HG03558 (cell line): ENCODE results near the gene CACNB2.
A peak's percentile ranks its signal among the peaks of the same experiment; 100 is the strongest.

ENCODE experiments used
- ATAC-seq: cut with Tn5 transposase; IDR thresholded peaks from one replicate; pipeline ENCODE4 v1.9.1; 2021; ENCODE audit warnings: moderate number of reproducible peaks; ENCODE audit not compliant: unreplicated experiment; ENCODE audit errors: extremely low read depth

CACNB2 gene

DNA sequence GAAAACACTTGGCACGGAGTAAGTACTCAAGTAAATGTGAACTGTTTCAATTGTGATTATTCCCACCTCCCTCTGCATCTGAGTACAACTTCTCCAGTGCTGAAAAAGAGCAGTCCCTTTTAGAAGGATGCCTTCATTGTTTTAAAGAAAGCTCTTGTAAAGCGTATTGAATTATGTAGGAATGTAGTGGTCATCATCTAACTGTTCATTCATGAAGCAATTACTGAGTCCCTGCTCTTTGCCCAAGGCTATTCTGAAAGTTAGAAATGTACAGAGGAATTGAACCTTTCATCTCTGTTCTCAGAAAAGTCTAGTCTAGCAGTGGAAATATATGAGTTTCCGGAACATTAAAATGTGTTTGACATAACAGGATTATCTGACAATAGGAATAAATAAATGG is 127.8 kb downstream of the CACNB2 start:
- no peak for ATAC-seq

DNA sequence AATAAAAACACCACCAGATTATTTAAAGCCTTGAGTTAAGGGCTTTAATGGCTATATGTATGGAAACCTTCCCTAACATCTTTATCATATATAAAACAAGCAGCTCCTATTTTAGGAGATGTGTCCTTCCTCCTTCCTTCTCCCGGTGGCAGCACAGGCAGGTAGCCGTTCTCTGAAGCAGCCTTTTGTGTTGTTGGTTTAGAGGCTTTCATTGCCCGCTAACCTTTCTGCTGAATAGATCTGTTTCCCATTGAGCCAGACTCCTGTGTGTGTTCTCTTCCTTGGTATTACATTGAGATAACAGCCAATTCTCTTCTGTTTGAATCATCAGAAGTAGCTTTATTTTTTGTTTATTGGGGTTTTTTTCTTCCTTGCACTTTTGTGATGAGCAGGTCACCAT is 131.3 kb downstream of the CACNB2 start:
- no peak for ATAC-seq

DNA sequence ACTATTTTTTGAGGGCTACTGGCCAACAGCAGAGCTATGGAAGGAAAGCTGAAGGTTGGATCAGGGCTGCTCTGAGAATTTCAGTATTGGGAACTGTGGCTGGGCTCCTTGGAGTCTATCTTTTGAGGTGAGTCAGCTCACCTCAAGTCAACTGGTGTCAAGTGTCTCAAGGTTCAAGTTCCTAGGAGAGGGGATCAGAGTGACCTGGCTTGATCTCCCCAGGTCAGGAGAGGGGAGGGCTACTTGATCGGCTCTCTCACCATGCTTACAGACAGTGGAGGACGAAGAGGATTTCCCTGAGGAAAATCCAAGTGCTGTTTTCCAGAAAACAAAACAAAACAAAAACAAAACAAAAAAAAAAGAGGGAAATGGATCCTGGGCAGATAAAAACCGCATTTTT is 132.8 kb downstream of the CACNB2 start:
- ATAC-seq = no peak

DNA sequence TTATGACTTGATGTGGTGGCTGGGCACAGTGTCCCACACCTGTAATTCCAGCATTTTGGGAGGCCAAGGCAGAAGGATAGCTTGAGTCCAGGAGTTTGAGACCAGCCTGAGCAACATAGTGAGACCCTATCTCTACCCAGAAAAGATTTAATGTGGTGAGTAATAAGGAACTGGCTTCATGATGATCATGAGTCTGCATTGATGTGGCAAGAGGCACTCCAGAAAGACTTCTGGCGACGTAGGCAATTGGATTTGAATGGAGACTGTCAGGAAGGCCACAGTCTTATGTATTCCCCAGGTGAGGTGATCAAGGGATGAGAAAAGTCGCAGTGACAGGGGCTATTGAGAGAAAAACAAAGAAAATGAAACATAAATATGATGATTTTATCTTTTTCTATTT is 138.0 kb downstream of the CACNB2 start:
- ATAC-seq = no peak

DNA sequence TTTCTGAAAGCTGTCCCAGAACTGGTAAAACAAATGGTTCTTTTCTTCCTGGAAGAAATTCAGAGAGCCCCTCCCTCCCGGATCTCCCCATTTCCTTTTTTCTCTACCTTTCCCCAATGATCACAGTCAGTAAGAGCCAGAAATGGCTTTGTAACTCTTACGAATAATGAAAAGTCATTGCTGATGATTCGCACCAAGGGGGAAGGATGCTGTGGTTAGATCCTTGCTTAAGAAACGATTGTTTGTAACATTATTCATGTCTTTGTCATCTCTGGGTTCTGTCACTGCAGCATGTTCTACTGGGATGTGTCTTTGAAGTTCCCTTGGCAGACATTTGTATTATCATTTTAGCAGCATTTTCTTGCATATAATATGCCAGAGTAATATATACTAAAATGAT is 138.9 kb downstream of the CACNB2 start:
- ATAC-seq = no peak

DNA sequence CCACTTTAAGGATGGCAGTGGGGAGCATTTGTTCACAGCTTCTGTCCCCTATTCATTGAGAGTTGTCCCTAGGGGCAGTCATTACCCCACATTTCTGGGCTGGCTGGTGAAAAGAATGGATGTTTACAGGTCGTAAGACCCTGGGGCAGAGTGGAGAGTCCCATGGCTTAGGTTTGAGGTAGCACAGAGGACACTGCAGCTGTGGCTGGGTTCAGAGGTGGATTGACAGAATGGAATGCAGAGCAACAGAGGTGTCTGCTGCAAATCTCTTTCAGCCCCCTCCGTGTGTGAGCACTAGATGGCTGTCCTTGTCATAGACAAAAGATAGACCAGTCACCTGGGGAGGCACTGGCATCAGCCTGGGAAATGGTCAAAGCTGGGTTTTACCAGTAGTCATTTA is 141.9 kb downstream of the CACNB2 start:
- no peak for ATAC-seq

DNA sequence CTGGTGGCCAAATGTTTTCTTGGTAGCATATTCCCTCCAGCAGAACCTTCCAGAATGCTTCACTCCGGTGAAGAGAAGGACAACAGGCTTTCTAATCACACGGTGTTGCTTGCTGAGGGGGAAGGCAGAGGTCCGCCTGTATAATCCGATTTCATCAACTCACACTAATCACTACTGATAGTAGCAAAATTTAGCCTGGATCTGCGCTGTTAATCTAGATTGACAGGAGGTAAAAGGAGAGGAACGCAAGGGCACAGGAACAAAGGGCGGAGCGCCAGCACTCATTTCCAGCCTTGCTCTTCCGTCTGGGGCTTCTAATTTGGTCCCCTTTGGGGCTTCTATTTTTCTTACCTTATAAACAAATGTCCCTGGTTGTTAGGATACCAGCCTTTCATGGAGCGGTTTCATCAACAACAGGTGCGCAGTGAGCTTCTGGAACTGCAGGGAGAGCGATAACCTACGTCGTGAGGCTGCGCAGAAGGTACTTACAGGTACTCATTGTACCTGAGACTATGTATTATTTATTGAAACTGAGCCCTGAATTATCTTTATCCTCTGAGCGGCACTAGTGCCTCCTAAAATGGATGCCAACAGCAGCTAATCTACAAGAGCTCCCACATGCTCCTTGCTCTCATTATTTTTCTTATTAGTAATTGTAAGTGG is 150.6 kb downstream of the CACNB2 start:
- ATAC-seq = no peak

DNA sequence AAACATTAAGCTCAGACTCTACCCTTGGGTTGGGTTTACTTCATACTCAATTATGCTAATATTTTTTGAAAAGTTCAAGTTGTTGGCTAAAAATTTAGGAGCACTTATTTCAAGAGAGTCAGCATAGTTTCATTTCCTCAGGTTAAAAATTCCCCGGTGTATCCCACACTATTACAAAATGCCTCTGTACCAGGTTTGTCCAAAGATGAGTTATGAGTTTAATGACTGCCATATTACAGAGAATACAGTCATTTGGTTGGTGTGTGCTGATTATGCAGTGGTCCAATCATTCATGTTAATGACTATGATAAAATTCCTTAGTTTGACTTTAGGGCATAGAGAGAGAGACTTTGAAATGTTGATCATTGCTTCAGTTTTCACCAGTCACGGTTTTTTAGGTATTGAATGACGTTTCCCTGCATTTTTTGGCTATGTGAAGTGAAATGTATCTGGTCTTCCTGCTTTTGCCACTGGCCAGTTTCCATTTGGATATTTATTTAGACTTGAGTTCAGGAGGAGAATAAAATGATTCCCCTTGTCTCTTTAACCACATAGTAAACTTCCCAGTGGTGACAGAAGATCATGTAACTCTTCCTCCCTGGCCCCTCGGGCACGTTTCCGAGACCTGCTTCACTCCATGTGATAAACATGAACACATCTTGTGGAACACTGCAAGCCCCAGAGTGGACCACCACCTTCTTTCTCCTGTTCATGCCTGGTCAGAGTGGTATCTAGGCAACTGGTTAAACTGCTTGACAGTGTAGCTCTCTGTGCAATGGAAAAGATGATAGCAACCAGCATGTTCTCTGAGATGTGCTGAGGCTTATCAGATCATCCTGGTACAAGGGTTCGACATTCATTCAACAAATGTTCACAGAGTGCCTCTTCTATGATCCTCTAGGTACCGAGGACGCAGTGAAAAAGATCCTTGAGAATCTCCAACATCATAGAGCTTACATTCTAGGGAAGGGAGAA is 153.6 kb downstream of the CACNB2 start:
- ATAC-seq = peak; percentile 57

DNA sequence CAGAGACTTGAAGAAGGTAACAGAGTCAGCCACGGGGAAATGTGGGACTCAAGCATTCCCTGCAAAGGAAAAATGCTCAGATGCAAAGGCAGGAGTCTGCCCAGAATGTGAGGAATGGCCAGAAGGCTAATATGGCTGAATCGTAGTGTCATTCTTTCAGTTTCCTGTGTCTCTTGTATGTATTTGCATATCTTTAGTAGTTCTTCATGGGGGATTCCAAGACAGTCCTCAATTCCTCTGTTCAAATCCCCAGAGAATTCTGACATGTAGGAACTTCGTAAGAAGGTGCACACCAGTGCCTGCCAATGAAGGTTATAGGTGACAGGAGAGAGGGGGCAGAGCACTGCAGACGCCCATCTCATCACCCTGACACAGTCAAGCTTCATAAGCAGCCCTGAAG is 154.4 kb downstream of the CACNB2 start:
- no peak for ATAC-seq

DNA sequence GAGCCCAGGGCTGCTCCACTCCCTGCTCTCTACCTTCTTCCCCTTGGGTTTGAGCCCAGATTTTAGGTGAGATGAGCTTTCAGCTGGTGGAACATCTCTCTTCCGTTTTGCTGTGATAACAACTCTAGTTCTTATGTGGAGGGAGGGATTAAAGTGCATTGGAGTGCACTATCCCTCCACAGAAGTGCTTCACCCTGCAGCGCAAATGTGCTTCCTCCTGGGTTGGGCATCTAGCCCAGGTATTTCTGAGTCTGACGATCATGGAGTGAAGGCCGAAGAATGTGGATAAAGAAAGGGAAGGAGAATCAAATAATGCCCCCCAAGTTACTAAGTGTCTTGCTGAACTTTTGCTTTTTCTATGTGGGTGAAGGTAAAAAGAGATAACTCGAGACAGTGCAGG is 157.4 kb downstream of the CACNB2 start:
- no peak for ATAC-seq

DNA sequence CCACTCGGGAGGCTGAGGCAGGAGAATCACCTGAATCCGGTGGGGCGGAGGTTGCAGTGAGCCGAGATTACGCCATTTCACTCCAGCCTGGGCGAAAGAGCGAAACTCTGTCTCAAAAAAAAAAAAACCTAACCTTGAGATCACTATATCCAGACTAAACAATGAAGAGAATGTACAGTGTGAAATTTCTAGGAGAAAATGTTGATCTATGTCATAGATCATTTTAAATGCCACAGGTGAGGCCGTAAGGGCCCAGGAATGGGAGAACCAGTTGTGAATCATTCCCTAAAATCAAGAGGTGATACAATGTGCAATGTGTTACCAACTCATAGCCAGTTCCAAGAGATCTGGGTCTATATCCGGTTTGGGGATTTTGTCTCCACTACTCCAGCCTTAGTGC is 158.0 kb downstream of the CACNB2 start:
- no peak for ATAC-seq

DNA sequence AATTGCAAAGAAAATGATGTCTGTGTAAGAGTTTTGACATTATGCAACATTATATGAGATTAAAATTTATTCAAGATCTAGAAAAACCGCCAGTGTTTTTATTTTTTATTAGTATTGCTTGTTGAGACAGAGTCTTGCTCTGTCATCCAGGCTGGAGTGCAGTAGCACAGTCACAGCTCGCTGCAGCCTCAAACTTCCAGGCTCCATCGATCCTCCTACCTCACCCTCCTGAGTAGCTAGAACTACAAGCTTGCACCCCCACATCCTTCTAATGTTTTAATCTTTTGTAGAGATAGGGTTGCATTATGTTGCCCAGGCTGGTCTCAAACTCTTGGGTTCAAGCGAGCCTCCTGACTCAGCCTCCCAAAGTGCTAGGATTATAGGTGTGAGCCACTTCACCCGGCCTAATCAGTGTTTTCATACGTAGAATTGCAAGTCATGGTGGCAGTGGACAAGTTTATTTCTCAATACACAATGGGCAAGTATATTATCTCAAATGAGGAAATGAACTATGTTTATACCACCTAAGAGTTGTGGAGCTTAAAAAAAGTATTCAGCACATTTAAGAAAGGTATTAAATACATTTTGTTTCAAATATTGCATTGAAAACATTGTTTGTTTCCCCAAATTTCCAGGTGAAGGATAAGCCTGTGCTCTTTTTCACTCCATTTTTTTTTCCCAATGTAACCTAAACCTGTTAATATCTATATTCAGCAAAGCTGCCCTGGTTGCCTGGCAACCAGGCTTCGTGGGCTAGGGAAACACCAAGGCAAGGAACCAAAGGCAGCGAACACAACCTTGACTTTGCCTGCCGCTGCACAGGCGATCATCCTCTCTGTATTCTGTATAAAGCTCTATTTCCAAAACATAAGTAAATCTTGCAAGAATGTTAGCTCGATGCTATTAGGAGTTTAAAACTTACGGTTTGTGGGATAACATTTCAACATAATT is 163.9 kb downstream of the CACNB2 start:
- no peak for ATAC-seq

DNA sequence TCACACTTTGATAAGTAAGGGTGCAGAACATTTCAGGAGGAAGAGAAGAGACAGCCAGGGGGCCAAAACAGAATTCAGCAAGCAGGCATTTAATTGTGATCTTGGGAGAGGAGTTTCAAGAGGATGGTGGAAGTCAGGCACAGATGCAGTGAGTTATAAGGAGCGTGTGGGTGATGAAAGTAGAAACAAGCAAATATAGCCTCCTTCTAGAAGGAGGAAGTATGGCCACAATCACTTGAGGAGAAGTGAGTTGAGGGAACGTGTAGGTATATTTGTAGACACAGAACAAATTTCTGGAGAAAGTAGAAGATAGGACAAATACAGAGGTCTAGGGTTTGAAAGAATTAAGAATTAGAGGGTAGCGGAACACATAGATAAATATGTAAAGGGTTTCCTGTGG is 165.8 kb downstream of the CACNB2 start:
- ATAC-seq = no peak

DNA sequence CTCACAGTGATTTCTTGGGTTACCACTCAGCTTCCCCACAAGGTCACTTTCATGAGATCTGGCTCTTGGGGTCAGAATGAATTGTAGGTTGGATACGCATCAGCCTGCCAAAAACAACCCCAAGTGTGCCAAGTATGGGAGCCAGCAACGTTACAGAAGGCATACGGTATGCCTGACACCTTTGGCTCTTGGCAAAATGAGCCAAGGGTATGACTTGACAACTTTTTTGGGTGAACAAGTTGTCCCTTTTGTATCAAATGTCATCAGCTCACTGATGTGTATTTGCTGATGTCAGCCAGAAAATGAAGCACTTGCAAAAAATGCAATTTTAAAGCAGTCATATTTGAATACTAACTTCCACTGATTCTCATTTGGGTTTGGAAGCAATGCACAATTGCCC is 168.4 kb downstream of the CACNB2 start:
- no peak for ATAC-seq

DNA sequence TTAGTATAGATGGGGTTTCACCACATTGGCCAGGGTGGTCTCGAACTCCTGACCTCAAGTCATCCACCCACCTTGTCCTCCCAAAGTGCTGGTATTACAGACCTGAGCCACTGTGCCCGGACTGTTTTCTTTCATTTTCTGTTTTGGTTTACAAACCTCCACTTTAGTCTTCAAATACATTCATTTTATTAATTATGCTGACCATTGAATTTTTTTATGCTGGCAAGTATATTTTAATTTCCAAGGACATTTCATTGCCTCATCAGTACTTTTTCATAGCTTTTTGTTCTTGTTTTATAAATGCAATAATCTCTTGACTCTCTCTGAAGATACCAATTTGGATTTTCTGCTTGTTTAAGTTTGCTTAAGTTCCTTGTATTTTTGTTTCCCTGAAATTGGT is 170.5 kb downstream of the CACNB2 start:
- no peak for ATAC-seq

DNA sequence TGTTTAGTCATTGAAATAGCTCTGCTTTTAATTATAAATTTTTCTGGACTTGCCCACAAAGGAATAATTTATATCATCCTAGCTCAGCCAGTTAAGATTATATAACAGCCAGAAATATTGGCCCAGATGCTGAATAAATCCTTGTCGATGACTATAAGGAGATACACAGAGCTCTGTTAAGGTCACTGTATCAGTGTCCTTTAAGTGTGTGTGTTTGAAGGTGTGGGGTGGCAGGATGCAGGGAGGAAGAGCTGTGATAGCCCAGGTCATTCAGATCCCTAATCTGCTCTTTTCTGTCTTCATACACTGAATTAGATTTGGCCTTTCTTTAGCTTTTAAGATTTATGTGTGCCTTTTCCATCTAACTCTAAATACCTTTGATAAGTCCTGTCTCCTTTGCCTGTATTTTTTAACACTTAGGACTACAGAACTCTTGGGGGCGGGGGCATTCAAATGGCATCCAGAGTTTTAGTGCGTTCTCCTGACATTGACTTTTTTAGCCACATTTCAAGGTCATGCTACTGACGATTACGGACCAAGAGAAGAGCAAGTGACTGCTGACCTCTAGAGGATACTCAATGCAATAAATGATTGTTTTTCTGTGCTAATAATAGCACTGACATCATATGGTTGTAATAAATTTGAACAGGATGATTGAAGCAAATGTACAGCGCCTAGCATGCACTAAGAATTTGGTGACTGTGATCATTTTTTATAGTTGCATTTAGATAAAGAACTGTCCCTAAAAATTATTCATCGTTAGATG is 172.3 kb downstream of the CACNB2 start:
- peak; percentile 63 for ATAC-seq

DNA sequence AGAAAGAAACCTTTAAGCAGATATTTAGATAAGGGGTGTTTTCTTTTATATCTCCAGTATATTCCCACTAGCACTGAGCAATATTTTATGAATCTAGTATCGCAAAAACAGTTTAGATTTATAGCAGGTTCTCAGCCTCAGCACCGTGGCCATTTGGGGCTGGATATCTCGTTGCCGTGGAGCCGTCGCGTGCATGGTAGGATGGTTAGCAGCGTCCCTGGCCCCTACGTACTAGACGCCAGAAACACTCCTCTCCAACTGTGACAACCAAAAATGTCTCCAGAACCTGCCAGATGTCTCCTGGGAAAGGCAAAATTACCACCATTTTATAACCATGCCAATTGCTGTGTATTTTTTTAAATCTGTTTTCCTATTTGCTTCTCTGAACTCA is 172.9 kb downstream of the CACNB2 start:
- no peak for ATAC-seq

DNA sequence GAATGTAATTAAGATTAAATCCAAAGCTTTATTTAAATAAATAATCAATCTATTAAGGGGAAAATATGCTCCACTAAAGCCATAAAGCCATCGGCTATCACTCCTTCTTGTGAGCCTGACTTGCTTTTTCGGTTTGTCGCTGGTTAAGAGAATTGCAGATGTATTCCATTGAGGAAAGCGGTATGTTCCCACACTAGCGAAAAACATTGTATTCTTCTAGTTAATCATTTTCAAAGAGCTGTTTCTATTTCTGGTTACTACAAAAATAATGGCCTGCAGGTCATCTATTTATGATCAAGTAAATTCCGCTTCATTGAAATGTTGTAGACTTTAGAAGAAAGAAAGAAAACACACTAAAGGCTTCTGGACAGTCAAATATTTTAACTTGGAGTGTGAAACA is 173.4 kb downstream of the CACNB2 start:
- ATAC-seq = no peak

DNA sequence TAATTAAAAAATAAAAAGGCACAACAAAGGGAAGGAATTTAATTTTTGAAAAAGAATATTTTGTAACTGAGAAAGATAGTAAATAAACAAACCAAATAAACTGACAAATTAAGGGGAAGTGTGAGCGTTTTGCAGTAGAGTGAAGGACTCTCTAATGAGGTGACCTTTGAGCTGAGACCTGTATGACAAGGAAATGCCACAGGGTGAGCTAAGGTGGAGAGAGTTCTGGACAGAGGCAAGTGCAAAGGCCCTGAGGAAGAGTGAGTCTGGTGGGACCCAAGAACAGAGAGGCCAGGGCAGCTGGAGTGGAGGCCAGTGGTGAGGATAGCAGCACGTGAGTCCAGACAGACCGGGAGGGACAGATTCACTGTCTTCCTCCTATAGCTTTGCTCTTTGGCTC is 179.4 kb downstream of the CACNB2 start:
- ATAC-seq = no peak

DNA sequence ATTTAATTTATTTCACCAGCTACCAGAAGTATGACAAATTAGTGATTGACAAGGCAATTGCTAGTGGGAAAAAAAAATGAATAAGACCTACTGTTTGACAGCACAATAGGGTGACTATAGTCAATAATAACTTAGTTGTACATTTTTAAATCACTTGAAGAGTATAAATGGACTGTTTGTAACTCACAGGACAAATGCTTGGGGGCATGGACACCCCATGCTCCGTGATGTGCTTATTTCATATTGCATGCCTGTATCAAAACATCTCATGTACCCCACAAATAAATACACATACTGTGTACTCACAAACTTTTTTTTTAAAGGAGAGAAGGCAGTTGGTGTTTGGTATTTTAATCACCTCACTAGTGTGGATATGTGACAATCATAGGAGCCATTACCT is 181.1 kb downstream of the CACNB2 start:
- no peak for ATAC-seq
